Endothelial cell of umbilical vein (primary cell): ENCODE measurements around the gene SDHB.

ENCODE experiments used
- EZH2 ChIP-seq: IDR thresholded peaks from 2 replicates; pipeline ENCODE4 v1.6.1; 2012; ENCODE audit warnings: borderline replicate concordance, low read depth, mild to moderate bottlenecking, moderate library complexity, low read length, inconsistent platforms; ENCODE audit not compliant: severe bottlenecking
- FOS ChIP-seq: IDR thresholded peaks from 2 replicates; pipeline ENCODE4 v1.6.1; 2011; ENCODE audit warnings: mild to moderate bottlenecking, low read length, moderate library complexity, borderline replicate concordance; ENCODE audit not compliant: insufficient read depth
- GATA2 ChIP-seq: IDR thresholded peaks from 2 replicates; pipeline ENCODE4 v1.7.0; 2011; ENCODE audit warnings: low read depth, mild to moderate bottlenecking, moderate library complexity, mixed read lengths, low read length; ENCODE audit not compliant: insufficient read length, insufficient read depth
- JUN ChIP-seq: IDR thresholded peaks from 2 replicates; pipeline ENCODE4 v1.6.1; 2011; ENCODE audit warnings: borderline replicate concordance, low read depth; ENCODE audit not compliant: insufficient read length, insufficient read depth
- POLR2A ChIP-seq: IDR thresholded peaks from 2 replicates; pipeline ENCODE4 v1.6.1; 2012; ENCODE audit warnings: low read depth, mild to moderate bottlenecking, control low read depth, low read length
- POLR2AphosphoS5 ChIP-seq: IDR thresholded peaks from 2 replicates; pipeline ENCODE4 v1.6.1; 2012; ENCODE audit warnings: low read depth, mild to moderate bottlenecking, control low read depth, low read length, moderate library complexity; ENCODE audit not compliant: insufficient read depth
- TF ChIP-seq, protein P1 (sequence below), 2 donors: IDR thresholded peaks; 1 replicate in 1 of 2; 2 replicates in 1 of 2; pipeline ENCODE4 v1.5.1; 2011; ENCODE audit warnings: low read length in 2 of 2, mild to moderate bottlenecking in 2 of 2, moderate library complexity in 2 of 2, control low read depth in 1 of 2, inconsistent platforms in 1 of 2, low read depth in 1 of 2; ENCODE audit not compliant: insufficient read depth in 1 of 2; ENCODE audit errors: extremely low read depth in 1 of 2
- TF ChIP-seq, protein P2 (sequence below): IDR thresholded peaks from 2 replicates; pipeline ENCODE4 v1.6.1; 2011; ENCODE audit not compliant: insufficient read depth, insufficient read length

DNA sequence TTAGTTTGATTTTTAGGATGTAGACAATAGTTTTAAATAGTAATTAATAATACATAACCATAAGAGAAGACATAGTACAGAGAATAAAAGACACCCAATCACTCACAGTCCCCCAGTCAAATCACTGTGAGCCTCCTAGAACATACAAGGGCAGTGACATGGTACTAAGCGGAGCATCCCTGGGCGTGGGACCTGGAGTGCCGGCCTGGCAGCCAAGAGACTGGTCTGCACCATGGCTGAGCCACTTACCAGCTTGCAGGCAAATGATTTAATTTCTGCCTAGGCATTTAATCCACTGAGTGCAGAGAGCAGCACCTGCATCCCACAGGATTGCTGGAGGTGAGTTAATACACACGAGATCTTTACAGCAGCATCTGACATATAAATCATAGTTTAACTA lies 20.4 kb downstream of the SDHB start:
- TF ChIP-seq, protein P1, sequence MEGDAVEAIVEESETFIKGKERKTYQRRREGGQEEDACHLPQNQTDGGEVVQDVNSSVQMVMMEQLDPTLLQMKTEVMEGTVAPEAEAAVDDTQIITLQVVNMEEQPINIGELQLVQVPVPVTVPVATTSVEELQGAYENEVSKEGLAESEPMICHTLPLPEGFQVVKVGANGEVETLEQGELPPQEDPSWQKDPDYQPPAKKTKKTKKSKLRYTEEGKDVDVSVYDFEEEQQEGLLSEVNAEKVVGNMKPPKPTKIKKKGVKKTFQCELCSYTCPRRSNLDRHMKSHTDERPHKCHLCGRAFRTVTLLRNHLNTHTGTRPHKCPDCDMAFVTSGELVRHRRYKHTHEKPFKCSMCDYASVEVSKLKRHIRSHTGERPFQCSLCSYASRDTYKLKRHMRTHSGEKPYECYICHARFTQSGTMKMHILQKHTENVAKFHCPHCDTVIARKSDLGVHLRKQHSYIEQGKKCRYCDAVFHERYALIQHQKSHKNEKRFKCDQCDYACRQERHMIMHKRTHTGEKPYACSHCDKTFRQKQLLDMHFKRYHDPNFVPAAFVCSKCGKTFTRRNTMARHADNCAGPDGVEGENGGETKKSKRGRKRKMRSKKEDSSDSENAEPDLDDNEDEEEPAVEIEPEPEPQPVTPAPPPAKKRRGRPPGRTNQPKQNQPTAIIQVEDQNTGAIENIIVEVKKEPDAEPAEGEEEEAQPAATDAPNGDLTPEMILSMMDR (IDR thresholded peaks at IDR 0.05; ENCODE audit: extremely low read depth in 1 of 2, insufficient read depth in 1 of 2, low read depth in 1 of 2, low read length in 2 of 2): no peak
- no peak for TF ChIP-seq EZH2
- TF ChIP-seq POLR2AphosphoS5: no peak
- TF ChIP-seq, protein P2, sequence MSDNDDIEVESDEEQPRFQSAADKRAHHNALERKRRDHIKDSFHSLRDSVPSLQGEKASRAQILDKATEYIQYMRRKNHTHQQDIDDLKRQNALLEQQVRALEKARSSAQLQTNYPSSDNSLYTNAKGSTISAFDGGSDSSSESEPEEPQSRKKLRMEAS: no peak
- no peak for TF ChIP-seq JUN
- TF ChIP-seq POLR2A: no peak
- no peak for TF ChIP-seq GATA2
- TF ChIP-seq FOS: no peak
